ENCODE measurements around the gene SESN1.

- TF ChIP-seq CTCF (IDR thresholded peaks at IDR 0.05) (no peak), POLR2A (IDR thresholded peaks at IDR 0.05) (no peak)
Observed at GRCh38 chr6:109130065-109130464, 35.4 kb upstream of the SESN1 start.
